CD4-positive, alpha-beta T cell treated with Interferon gamma for 1 hour (primary cell): ENCODE results near the gene REXO1.
"Not testable (repeated sequence)": the region's sequence is repeated elsewhere in the genome, so short reads cannot be mapped to it uniquely, and the experiment has no call there.

Source experiments
- DNase-seq: peaks from one replicate; pipeline ENCODE4 v3.0.0-alpha.2; 2020

REXO1 gene

GRCh38 chr19:1812426-1813191 lies 35.7 kb downstream of the REXO1 start:
- DNase-seq = peak; percentile 92

- no peak for DNase-seq
Observed at GRCh38 chr19:1811942-1812425, 36.3 kb downstream of the REXO1 start, which contains the start of gene ATP8B3. TSS of gene ATP8B3 (minus strand) at chr19:1812276. CDS start at chr19:1811736, 540 bp downstream.

- DNase-seq = peak; percentile 23
Observed at GRCh38 chr19:1811472-1811894, 36.8 kb downstream of the REXO1 start.

- DNase-seq = no peak
Observed at GRCh38 chr19:1810439-1811160, 37.7 kb downstream of the REXO1 start.

- DNase-seq = no peak
Observed at GRCh38 chr19:1809678-1810077, 38.6 kb downstream of the REXO1 start.

GRCh38 chr19:1808395-1808731 lies 39.9 kb downstream of the REXO1 start:
- no peak for DNase-seq

GRCh38 chr19:1807695-1808394 lies 40.4 kb downstream of the REXO1 start:
- DNase-seq = no peak

- no peak for DNase-seq
Observed at GRCh38 chr19:1807030-1807694, 41.1 kb downstream of the REXO1 start.

GRCh38 chr19:1806184-1807029 lies 41.9 kb downstream of the REXO1 start:
- DNase-seq = no peak

GRCh38 chr19:1805401-1806183 lies 42.7 kb downstream of the REXO1 start:
- DNase-seq = no peak

- no peak for DNase-seq
Observed at GRCh38 chr19:1804858-1805257, 43.4 kb downstream of the REXO1 start.

- DNase-seq = no peak
Observed at GRCh38 chr19:1799695-1800342, 48.5 kb downstream of the REXO1 start.

GRCh38 chr19:1797313-1797712 lies 51.0 kb downstream of the REXO1 start:
- not testable (repeated sequence) for DNase-seq

GRCh38 chr19:1796395-1797142 lies 51.7 kb downstream of the REXO1 start:
- DNase-seq = no peak

- DNase-seq = no peak
Observed at GRCh38 chr19:1794424-1795172, 53.7 kb downstream of the REXO1 start.

- no peak for DNase-seq
Observed at GRCh38 chr19:1791879-1792278, 56.4 kb downstream of the REXO1 start.

- no peak for DNase-seq
Observed at GRCh38 chr19:1790054-1790792, 58.1 kb downstream of the REXO1 start.
